GM23338 (cell line): ENCODE data around the gene KYAT1. TPM values are rescaled to one million over a fixed set of nuclear protein-coding genes. Genes with fewer than 3 reads are reported as not detected.

Experiments used
- ATAC-seq: fragments of 200-7000 bp; cut with Tn5 transposase; 3 replicates; pipeline ENCODE4 v1.9.1; 2020
- DNase-seq: peaks from one replicate; pipeline ENCODE4 v3.0.0-alpha.2; 2015; ENCODE audit warnings: low spot score
- H2AFZ ChIP-seq: fragments of 200-600 bp; sonication (generic); 2 replicates; pipeline ENCODE4 v1.8.0; 2016; ENCODE audit warnings: antibody characterized with exemption, mild to moderate bottlenecking, moderate library complexity
- H3F3A ChIP-seq: fragments of 200-600 bp; sonication (generic); replicated peaks from 2 replicates; pipeline ENCODE4 v1.8.0; 2017; ENCODE audit warnings: antibody characterized with exemption, mixed run types, low read depth
- H3K27ac ChIP-seq: fragments of 200-600 bp; sonication (generic); 2 replicates; pipeline ENCODE4 v1.6.1; 2016; ENCODE audit warnings: low read depth
- H3K27me3 ChIP-seq: fragments of 200-600 bp; sonication (generic); 2 replicates; pipeline ENCODE4 v1.8.0; 2016; ENCODE audit warnings: mild to moderate bottlenecking, mixed run types, moderate library complexity; ENCODE audit not compliant: insufficient read depth
- H3K36me3 ChIP-seq: fragments of 200-600 bp; sonication (generic); 2 replicates; pipeline ENCODE4 v1.8.0; 2016; ENCODE audit warnings: mild to moderate bottlenecking; ENCODE audit not compliant: insufficient read depth
- H3K4me1 ChIP-seq: fragments of 200-600 bp; sonication (generic); 2 replicates; pipeline ENCODE4 v1.8.0; 2016; ENCODE audit warnings: mild to moderate bottlenecking, moderate library complexity; ENCODE audit not compliant: insufficient read depth
- H3K4me2 ChIP-seq: fragments of 200-600 bp; sonication (generic); 2 replicates; pipeline ENCODE4 v1.7.1; 2017; ENCODE audit warnings: mixed run types
- H3K4me3 ChIP-seq: fragments of 200-600 bp; sonication (generic); 2 replicates; pipeline ENCODE4 v1.6.1; 2016; ENCODE audit warnings: mixed run types
- H3K79me2 ChIP-seq: fragments of 200-600 bp; sonication (generic); replicated peaks from 2 replicates; pipeline ENCODE4 v1.8.0; 2017; ENCODE audit warnings: mild to moderate bottlenecking; ENCODE audit not compliant: insufficient read depth
- H3K9me2 ChIP-seq: fragments of 200-600 bp; sonication (generic); 2 replicates; pipeline ENCODE4 v1.8.0; 2017; ENCODE audit not compliant: insufficient read depth
- H4K20me1 ChIP-seq: fragments of 200-600 bp; sonication (generic); replicated peaks from 2 replicates; pipeline ENCODE4 v1.8.0; 2017; ENCODE audit warnings: mild to moderate bottlenecking; ENCODE audit not compliant: insufficient read depth
- H3K27ac Mint-ChIP-seq: 2 replicates; pipeline ENCODE4 v1.8.0; 2020; ENCODE audit warnings: inconsistent platforms, mild to moderate bottlenecking, moderate library complexity, mixed read lengths
- H3K27me3 Mint-ChIP-seq: 3 replicates; pipeline ENCODE4 v1.8.0; 2022; ENCODE audit warnings: low read depth, mild to moderate bottlenecking, moderate library complexity, mixed read lengths, inconsistent platforms; ENCODE audit not compliant: insufficient read depth, poor library complexity
- H3K36me3 Mint-ChIP-seq: 3 replicates; pipeline ENCODE4 v1.8.0; 2021; ENCODE audit warnings: low read depth, mild to moderate bottlenecking, inconsistent platforms, moderate library complexity, mixed read lengths
- H3K4me1 Mint-ChIP-seq: 3 replicates; pipeline ENCODE4 v1.8.0; 2020; ENCODE audit warnings: mild to moderate bottlenecking, inconsistent platforms, mixed read lengths
- H3K4me3 Mint-ChIP-seq: 3 replicates; pipeline ENCODE4 v1.8.0; 2021; ENCODE audit warnings: moderate library complexity, mild to moderate bottlenecking, inconsistent platforms, mixed read lengths
- H3K9me3 Mint-ChIP-seq: 3 replicates; pipeline ENCODE4 v1.8.0; 2020; ENCODE audit warnings: moderate library complexity, mild to moderate bottlenecking, inconsistent platforms, mixed read lengths
- CREB1 ChIP-seq: fragments of 250-450 bp; sonication (Bioruptor Pico); IDR thresholded peaks from 2 replicates; pipeline ENCODE4 v1.5.0; 2020; ENCODE audit warnings: low read depth, mild to moderate bottlenecking, moderate library complexity
- CTCF ChIP-seq, 2 experiments: fragments of 200-600 bp in 1 of 2; sonication (generic) in 1 of 2; conservative IDR thresholded peaks; 2 replicates each; pipeline versions ENCODE4 v1.5.1 to v1.6.1; 2016 to 2017; ENCODE audit warnings: antibody characterized with exemption in 2 of 2, low read depth in 2 of 2, mild to moderate bottlenecking in 2 of 2, moderate library complexity in 1 of 2
- ETS1 ChIP-seq: IDR thresholded peaks from 2 replicates; pipeline ENCODE4 v1.6.1; 2016; ENCODE audit warnings: antibody characterized with exemption
- EZH2 ChIP-seq: fragments of 200-600 bp; sonication (generic); IDR thresholded peaks from one replicate; pipeline ENCODE4 v1.8.0; 2017; ENCODE audit warnings: antibody characterized with exemption, mild to moderate bottlenecking, low read depth; ENCODE audit not compliant: unreplicated experiment
- EZH2phosphoT487 ChIP-seq: fragments of 200-600 bp; sonication (generic); IDR thresholded peaks from one replicate; pipeline ENCODE4 v1.8.1; 2018; ENCODE audit warnings: antibody characterized with exemption; ENCODE audit not compliant: unreplicated experiment
- JUNB ChIP-seq: IDR thresholded peaks from one replicate; pipeline ENCODE4 v1.6.1; 2016; ENCODE audit warnings: antibody characterized with exemption; ENCODE audit not compliant: unreplicated experiment
- NANOG ChIP-seq: IDR thresholded peaks from 2 replicates; pipeline ENCODE4 v1.6.1; 2016; ENCODE audit warnings: antibody characterized with exemption, borderline replicate concordance
- POLR2AphosphoS5 ChIP-seq: IDR thresholded peaks from 2 replicates; pipeline ENCODE4 v1.6.1; 2016; ENCODE audit warnings: antibody characterized with exemption, low read depth
- REST ChIP-seq: IDR thresholded peaks from one replicate; pipeline ENCODE4 v1.6.1; 2018; ENCODE audit warnings: antibody characterized with exemption; ENCODE audit not compliant: unreplicated experiment
- STAT1 ChIP-seq: IDR thresholded peaks from one replicate; pipeline ENCODE4 v1.6.1; 2016; ENCODE audit warnings: antibody characterized with exemption; ENCODE audit not compliant: unreplicated experiment
- ZNF114 ChIP-seq: fragments of 250-450 bp; sonication (Bioruptor Pico); IDR thresholded peaks from 2 replicates; pipeline ENCODE4 v1.5.0; 2020; ENCODE audit warnings: mild to moderate bottlenecking, moderate library complexity
- ZNF331 ChIP-seq: fragments of 250-450 bp; sonication (Bioruptor Pico); IDR thresholded peaks from 2 replicates; pipeline ENCODE4 v1.5.0; 2020; ENCODE audit warnings: low read depth, mild to moderate bottlenecking, moderate library complexity
- ZNF462 ChIP-seq: fragments of 250-450 bp; sonication (Bioruptor Pico); IDR thresholded peaks from 2 replicates; pipeline ENCODE4 v1.5.0; 2020; ENCODE audit warnings: mild to moderate bottlenecking, moderate library complexity
- polyA plus RNA-seq: library from polyadenylated mRNA; unstranded; fragments of >200 nt; fragmentation: Nextera tagmentation; extraction: Ambion mirVana; gene quantifications from 2 replicates; pipeline ENCODE4 v1.2.1, GENCODE V29; 2016
- total RNA-seq: library from RNA; depleted of rRNA; stranded (reverse); fragments of >200 nt; shearing (Covaris generic); gene quantifications from 2 replicates; pipeline ENCODE4 v1.2.3, GENCODE V29; 2014

The KYAT1 gene
- total and polyA plus RNA-seq, 2 experiments from 2014 or later: 26.1 to 34.0 TPM

- Mint-ChIP-seq H3K27me3 (peaks cover 5% of the 10 kb centered on the region), H3K4me1 (no peaks in the 10 kb centered on the region)
- H3K36me3 ChIP-seq: no peaks in the 10 kb centered on the region; the same call in 1 of the 2 replicates
Measured at GRCh38 chr9:128802482-128802881, 79.3 kb downstream of the KYAT1 start.

More at GRCh38 chr9:128802482-128802881, 79.3 kb downstream of the KYAT1 start:
- Mint-ChIP-seq H3K4me3 (no peak overlapping the region), H3K9me3 (no peaks in the 10 kb centered on the region), H3K27ac (no peak overlapping the region), H3K36me3 (peaks cover 49% of the 10 kb centered on the region)
- no peaks in the 10 kb centered on the region for H3K4me1 ChIP-seq
- no peaks in the 10 kb centered on the region for H3K79me2 ChIP-seq
- no peak for ATAC-seq
- no peaks in the 10 kb centered on the region; the same call in none of the 2 replicates for H4K20me1 ChIP-seq
- TF ChIP-seq NANOG (no peak), EZH2 (no peak), STAT1 (no peak), ETS1 (no peak), ZNF462 (no peak), POLR2AphosphoS5 (no peak), ZNF114 (CRISPR knock-in tag) (no peak), CTCF (conservative IDR thresholded peaks at IDR 0.05; ENCODE audit: low read depth in 2 of 2) (no peak), JUNB (no peak), REST (no peak), ZNF331 (CRISPR knock-in tag) (no peak), CREB1 (CRISPR knock-in tag) (no peak), EZH2phosphoT487 (no peak)
- H2AFZ ChIP-seq: no peak overlapping the region
- H3K9me2 ChIP-seq: no peaks in the 10 kb centered on the region
- no peak overlapping the region for H3K27ac ChIP-seq
- H3K4me3 ChIP-seq: no peak overlapping the region
- no peaks in the 10 kb centered on the region for H3K27me3 ChIP-seq
- no peak for DNase-seq
- no peaks in the 10 kb centered on the region for H3F3A ChIP-seq
- no peak overlapping the region for H3K4me2 ChIP-seq
